ENCODE data around the gene CENPF. TPM values are rescaled to one million over a fixed set of nuclear protein-coding genes. Genes with fewer than 3 reads are reported as not detected.
"Not testable (repeated sequence)": the region's sequence is repeated elsewhere in the genome, so short reads cannot be mapped to it uniquely, and the experiment has no call there.

CENPF gene
- total and polyA plus RNA-seq, 10 donors, result 1.2 to 12.8 (median 5.5) TPM

DNA sequence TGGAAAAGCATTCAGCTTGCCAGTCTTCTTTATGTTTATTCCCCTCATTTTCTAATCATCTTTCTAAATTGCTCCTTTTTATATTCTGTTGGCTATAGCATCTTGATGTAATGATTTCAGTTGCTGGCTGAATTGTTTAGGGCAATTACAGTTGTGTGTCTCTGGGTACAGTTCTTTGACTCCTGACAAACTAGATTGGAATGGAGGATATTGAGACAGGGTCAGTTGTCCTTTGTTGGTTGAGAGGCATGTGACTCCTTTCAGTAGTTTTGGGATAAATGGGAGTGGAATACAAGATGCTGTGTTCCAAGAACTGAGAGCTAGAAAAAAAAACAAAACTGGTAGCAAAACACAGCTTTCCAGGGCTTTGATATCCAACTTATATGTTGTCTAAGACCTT is 1.5 kb downstream of the CENPF start:
- Histone ChIP-seq H3K27ac (no peak overlapping the region), H3K9me3 (peaks cover 0 to 12% (median 3%) of the 10 kb centered on the region in 8 donors), H3K36me3 (peaks cover 0 to 13% (median 0%) of the 10 kb centered on the region in 6 donors), H3K4me3 (no peak overlapping the region), H3K27me3 (replicated peaks in 1 of 7) (no peaks in the 10 kb centered on the region), H3K4me1 (peaks cover 4 to 25% (median 16%) of the 10 kb centered on the region in 6 donors)
- no peak for DNase-seq
- TF ChIP-seq POLR2A (IDR thresholded peaks at IDR 0.05) (no peak), POLR2AphosphoS5 (IDR thresholded peaks at IDR 0.05) (no peak), CTCF (IDR thresholded peaks at IDR 0.05 in 8 of 11, conservative IDR thresholded peaks at IDR 0.05 in 3 of 11) (no peak)
- intact Hi-C loops (cut with DNase I; ENCODE audit: low total_unique reads), result no loop called here

DNA sequence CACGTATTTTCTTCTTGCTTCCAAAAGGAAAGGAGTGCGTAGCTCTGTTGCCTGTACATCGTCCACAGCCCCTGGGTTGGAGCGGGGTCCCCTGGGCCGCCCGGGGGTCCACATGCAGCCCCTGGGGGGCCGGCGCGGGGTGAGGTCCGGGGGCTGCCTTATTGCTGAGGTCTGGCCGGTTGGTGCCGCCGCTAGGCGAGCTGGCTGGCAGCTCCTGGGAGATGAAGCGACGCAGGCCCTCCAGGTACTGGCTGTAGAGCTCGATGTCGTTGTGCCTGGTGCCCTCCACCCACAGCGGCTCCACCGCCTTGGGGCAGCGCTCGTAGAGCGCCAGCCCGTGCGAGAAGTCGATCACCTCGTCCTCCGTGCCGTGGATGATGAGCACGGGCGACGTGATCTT is 2.5 kb downstream of the CENPF start:
- Histone ChIP-seq H3K4me1 (peaks cover 4 to 25% (median 16%) of the 10 kb centered on the region in 6 donors), H3K9me3 (peaks cover 0 to 15% (median 6%) of the 10 kb centered on the region in 8 donors), H3K36me3 (peaks cover 0 to 13% (median 0%) of the 10 kb centered on the region in 6 donors)
- H3K27me3 ChIP-seq (replicated peaks in 1 of 7); H3K27ac ChIP-seq; H3K4me3 ChIP-seq; intact Hi-C loops (cut with DNase I; ENCODE audit: low total_unique reads); DNase-seq: not testable (repeated sequence)
- whole genome bisulfite sequencing, 5 donors, result 96 to 98% (median 97%) methylated on average over 27 to 32 of the region's 32 CpGs

DNA sequence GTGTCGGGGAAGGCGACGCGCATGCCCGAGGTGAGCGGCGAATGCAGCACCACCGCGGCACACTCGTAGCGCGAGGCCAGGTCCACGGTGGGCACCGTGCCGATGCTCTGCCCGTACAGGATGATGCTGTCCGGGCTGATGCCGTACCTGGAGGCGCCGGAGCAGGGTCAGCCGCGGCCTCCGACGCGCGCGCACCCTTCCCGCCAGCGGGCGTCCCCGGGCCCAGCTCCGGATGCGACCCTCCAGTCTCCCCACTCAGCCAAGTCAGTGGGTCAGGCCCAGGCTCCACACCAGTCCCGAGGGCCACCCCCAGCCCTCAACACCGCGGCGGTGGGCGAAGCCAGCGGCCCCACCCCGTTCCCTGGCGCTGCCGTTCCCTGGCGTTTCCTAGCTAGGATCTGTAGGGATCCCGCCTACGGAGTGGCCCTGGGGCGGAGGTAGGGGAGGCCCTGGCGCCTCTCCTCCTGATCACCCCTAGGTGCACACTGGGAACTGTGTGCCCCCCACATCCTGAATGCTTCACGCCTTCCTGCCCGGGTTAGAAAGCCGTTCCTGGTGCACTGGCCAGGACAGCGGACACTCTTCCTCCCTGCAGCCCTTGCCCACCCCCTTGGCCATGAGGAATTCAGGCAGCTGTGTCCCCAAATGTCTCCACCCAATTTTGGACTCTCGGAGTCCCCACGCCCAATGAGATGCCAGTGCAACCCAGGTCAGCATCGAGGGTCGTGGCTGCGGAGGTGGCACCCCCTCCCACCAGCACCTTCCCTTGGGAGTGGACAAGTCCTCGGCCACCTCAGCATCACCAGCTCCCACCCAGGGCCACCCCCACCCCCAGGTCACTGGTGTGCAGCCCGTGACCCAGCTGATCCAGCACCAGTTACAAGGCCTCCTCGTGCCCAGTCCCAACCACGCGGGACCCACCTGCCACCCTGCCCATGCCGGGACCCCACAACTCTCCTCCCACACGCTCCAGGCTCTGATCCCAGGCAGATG is 3.2 kb downstream of the CENPF start:
- 97 to 98% (median 98%) methylated on average over 34 to 63 of the region's 63 CpGs for WGBS, 5 donors
- H3K4me3 ChIP-seq; H3K27ac ChIP-seq; H3K27me3 ChIP-seq (replicated peaks in 1 of 7); intact Hi-C loops (cut with DNase I; ENCODE audit: low total_unique reads); DNase-seq: not testable (repeated sequence)
- Histone ChIP-seq H3K36me3 (peaks cover 0 to 13% (median 0%) of the 10 kb centered on the region in 6 donors), H3K4me1 (peaks cover 4 to 25% (median 16%) of the 10 kb centered on the region in 6 donors), H3K9me3 (peaks cover 0 to 15% (median 6%) of the 10 kb centered on the region in 8 donors)

- WGBS, 5 donors, result 95 to 99% (median 97%) methylated on average over 13 to 21 of the region's 21 CpGs
Measured at GRCh38 chr1:214607492-214608215, 4.7 kb downstream of the CENPF start.

DNA sequence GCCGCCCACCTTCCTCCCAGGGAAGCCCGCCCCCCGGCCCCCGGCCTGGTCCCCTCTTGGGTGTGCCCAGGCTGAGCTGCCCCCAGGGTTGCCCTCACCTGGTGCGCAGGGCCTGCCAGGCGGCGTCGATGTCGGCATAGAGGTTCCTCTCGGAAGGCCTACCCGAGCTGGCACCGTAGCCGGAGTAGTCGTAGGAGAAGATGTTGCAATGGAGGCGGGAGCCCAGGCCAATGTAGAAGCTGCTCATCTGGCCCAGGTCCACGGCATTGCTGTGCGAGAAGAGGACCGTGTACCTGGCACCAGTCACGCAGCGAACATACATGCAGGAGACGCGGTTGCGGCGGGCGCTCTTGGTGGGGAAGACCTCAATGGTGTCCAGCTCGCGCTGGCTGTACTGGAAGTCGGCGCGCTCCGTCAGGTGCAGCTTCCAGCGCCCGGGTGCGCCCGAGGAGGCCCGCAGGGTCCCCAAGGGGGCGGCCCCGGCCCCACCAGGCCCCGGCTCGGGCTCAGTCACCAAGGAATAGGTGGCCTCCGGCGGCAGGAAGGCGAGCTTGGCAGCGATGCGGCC is 5.3 kb downstream of the CENPF start:
- peak; percentile 75 for DNase-seq
- intact Hi-C loops (cut with DNase I; ENCODE audit: low total_unique reads); H3K27me3 ChIP-seq (replicated peaks in 1 of 7): not testable (repeated sequence)

More at GRCh38 chr1:214607492-214608215, 4.7 kb downstream of the CENPF start:
- Histone ChIP-seq H3K9me3 (peaks cover 0 to 15% (median 6%) of the 10 kb centered on the region in 8 donors), H3K36me3 (peaks cover 0 to 13% (median 0%) of the 10 kb centered on the region in 6 donors), H3K4me1 (peaks cover 4 to 19% (median 14%) of the 10 kb centered on the region in 6 donors)
- H3K27me3 ChIP-seq (replicated peaks in 1 of 7); DNase-seq; intact Hi-C loops (cut with DNase I; ENCODE audit: low total_unique reads); H3K27ac ChIP-seq; H3K4me3 ChIP-seq: not testable (repeated sequence)

DNA sequence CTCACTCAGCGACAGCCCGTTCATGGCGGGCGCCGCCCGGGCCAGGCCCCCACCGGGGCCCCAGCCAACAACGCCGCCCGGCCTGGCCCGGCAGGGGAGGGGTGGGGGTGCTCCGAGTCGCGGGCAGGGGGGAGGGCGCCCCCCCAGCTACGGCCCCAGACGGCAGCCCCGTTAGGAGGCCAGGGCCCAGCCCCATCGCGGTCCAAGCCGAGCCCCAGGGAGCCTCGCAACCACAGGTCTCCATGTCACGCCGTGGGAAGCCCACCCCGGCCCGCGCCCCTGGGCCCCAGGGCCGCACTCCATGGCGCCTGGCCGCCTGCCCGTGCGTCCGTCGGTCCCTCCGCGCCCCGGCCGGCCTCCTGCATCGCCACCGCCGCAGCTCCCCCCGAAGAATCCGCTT is 5.8 kb downstream of the CENPF start:
- H3K4me3 ChIP-seq; H3K27me3 ChIP-seq (replicated peaks in 1 of 7); H3K4me1 ChIP-seq; DNase-seq; H3K27ac ChIP-seq; intact Hi-C loops (cut with DNase I; ENCODE audit: low total_unique reads): not testable (repeated sequence)
- peaks cover 0 to 15% (median 6%) of the 10 kb centered on the region in 8 donors for H3K9me3 ChIP-seq
- WGBS, 5 donors, result 97 to 99% (median 99%) methylated on average over 19 to 43 of the region's 43 CpGs
- H3K36me3 ChIP-seq, result peaks cover 0 to 13% (median 0%) of the 10 kb centered on the region in 6 donors

More for the DNA sequence above, 5.3 kb downstream of the CENPF start:
- peaks cover 4 to 14% (median 12%) of the 10 kb centered on the region in 6 donors for H3K4me1 ChIP-seq
- H3K9me3 ChIP-seq, result peaks cover 0 to 15% (median 6%) of the 10 kb centered on the region in 8 donors
- H3K4me3 ChIP-seq, H3K27ac ChIP-seq: not testable (repeated sequence)
- H3K36me3 ChIP-seq, result peaks cover 0 to 13% (median 0%) of the 10 kb centered on the region in 6 donors
- 95 to 98% (median 97%) methylated on average over 32 to 45 of the region's 45 CpGs for WGBS, 5 donors
